HepG2 (cell line): ENCODE data around the gene CSNK2B. TPM values are rescaled to one million over a fixed set of nuclear protein-coding genes. Genes with fewer than 3 reads are reported as not detected.

ENCODE experiments used
- BORCS8-MEF2B ChIP-seq: sonication (generic); formaldehyde crosslinking; IDR thresholded peaks from 2 replicates; pipeline ENCODE4 v1.8.0; 2022; ENCODE audit warnings: mild to moderate bottlenecking, missing genetic modification reagents
- KDM3A ChIP-seq: IDR thresholded peaks from 2 replicates; pipeline ENCODE4 v1.6.1; 2018; ENCODE audit warnings: low read depth, missing compliant biosample characterization
- KDM5B ChIP-seq: sonication (generic); formaldehyde crosslinking; IDR thresholded peaks from 2 replicates; pipeline ENCODE4 v1.4.0; 2020; ENCODE audit warnings: missing genetic modification reagents, mild to moderate bottlenecking, borderline replicate concordance
- RORA ChIP-seq: sonication (generic); formaldehyde crosslinking; IDR thresholded peaks from 2 replicates; pipeline ENCODE4 v1.5.0; 2020; ENCODE audit warnings: mild to moderate bottlenecking, missing genetic modification reagents, moderate library complexity
- SSRP1 ChIP-seq: IDR thresholded peaks from 2 replicates; pipeline ENCODE4 v1.6.1; 2016; ENCODE audit warnings: control low read depth
- ZBTB8A ChIP-seq: sonication (generic); formaldehyde crosslinking; IDR thresholded peaks from 2 replicates; pipeline ENCODE4 v1.4.0; 2020; ENCODE audit warnings: mild to moderate bottlenecking, low read depth, missing genetic modification reagents, borderline replicate concordance
- ZNF44 ChIP-seq: sonication (generic); formaldehyde crosslinking; IDR thresholded peaks from 2 replicates; pipeline ENCODE4 v1.5.1; 2020; ENCODE audit warnings: mild to moderate bottlenecking, missing genetic modification reagents
- polyA plus RNA-seq, 8 experiments: library from polyadenylated mRNA; depleted of rRNA in 3 of 8; stranded (reverse) in 7 of 8; unstranded in 1 of 8; fragments of >200 nt; fragmentation: Illumina TruSeq in 4 of 8; extraction: Trizol in 4 of 8; gene quantifications; 2 replicates each; pipeline versions ENCODE4 v1.2.1 to v1.2.3, GENCODE V29; 2011 to 2016; ENCODE audit warnings: low read depth in 4 of 8, missing spikeins in 1 of 8, mixed read lengths in 1 of 8; ENCODE audit not compliant: insufficient read depth in 1 of 8
- total RNA-seq, 5 experiments: library from RNA; depleted of rRNA; stranded (reverse); fragments of >200 nt; fragmentation: Illumina TruSeq; extraction: Trizol; gene quantifications; 2 replicates each; pipeline ENCODE4 v1.2.3, GENCODE V29; 2016; ENCODE audit warnings: low read depth in 1 of 5
- TF ChIP-seq, protein P1 (sequence below): sonication (generic); formaldehyde crosslinking; conservative IDR thresholded peaks from 2 replicates; pipeline ENCODE4 v1.4.0; 2020; ENCODE audit warnings: mild to moderate bottlenecking, missing genetic modification reagents, moderate library complexity
- TF ChIP-seq, protein P2 (sequence below): IDR thresholded peaks from 2 replicates; pipeline ENCODE4 v1.6.1; 2016
- TF ChIP-seq, protein P3 (sequence below): IDR thresholded peaks from 2 replicates; pipeline ENCODE4 v1.6.1; 2016; ENCODE audit warnings: mild to moderate bottlenecking
- TF ChIP-seq, protein P4 (sequence below): sonication (generic); formaldehyde crosslinking; IDR thresholded peaks from 2 replicates; pipeline ENCODE4 v1.4.0; 2020; ENCODE audit warnings: mild to moderate bottlenecking, missing genetic modification reagents, borderline replicate concordance
- TF ChIP-seq, protein P5 (sequence below): sonication (generic); formaldehyde crosslinking; IDR thresholded peaks from 2 replicates; pipeline ENCODE4 v1.5.0; 2020; ENCODE audit warnings: mild to moderate bottlenecking, missing genetic modification reagents, borderline replicate concordance

The CSNK2B gene
- total and polyA plus RNA-seq, 2 of the 13 experiments (the other 11 are each of a cell fraction or from before 2014, with no cell fraction given): 111 to 296 TPM

DNA sequence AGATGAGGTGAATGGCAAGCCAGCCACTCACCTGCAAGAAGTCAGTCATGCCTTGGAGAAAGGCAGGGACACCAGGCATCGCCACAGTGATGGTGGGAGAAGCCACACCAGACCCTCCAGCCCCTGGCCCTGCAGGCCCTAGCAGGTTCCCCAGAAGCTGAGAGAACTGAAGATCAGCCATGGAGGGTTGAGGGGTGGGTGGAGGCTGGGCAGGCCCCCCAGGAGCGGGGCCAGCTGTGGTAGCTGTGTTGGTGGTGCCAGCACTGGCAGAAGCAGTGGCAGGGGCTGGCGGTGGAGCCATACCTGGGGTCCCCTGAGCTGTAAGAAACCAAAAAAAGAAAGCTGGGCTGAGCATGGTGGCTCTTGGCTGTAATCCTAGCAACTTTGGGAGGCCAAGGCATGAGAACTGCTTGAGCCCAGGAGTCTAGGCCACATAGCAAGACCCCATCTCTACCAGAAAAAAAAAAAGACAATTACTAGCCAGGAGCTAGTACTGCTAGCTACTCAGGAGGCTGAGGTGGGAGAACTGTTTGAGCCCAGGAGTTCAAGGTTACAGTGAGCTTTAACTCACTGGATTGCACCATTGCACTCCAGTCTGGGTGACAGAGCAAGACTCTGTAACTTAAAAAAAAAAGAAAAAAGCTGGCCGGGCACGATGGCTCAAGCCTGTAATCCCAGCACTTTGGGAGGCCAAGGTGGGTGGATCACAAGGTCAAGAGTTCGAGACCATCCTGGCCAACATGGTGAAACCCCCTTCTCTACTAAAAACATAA is 22.9 kb upstream of the CSNK2B start (continued):
- no peak for TF ChIP-seq SSRP1 (CRISPR knock-in tag)
- no peak for TF ChIP-seq BORCS8-MEF2B (CRISPR knock-in tag)
- TF ChIP-seq KDM3A: no peak
- TF ChIP-seq, protein P1, sequence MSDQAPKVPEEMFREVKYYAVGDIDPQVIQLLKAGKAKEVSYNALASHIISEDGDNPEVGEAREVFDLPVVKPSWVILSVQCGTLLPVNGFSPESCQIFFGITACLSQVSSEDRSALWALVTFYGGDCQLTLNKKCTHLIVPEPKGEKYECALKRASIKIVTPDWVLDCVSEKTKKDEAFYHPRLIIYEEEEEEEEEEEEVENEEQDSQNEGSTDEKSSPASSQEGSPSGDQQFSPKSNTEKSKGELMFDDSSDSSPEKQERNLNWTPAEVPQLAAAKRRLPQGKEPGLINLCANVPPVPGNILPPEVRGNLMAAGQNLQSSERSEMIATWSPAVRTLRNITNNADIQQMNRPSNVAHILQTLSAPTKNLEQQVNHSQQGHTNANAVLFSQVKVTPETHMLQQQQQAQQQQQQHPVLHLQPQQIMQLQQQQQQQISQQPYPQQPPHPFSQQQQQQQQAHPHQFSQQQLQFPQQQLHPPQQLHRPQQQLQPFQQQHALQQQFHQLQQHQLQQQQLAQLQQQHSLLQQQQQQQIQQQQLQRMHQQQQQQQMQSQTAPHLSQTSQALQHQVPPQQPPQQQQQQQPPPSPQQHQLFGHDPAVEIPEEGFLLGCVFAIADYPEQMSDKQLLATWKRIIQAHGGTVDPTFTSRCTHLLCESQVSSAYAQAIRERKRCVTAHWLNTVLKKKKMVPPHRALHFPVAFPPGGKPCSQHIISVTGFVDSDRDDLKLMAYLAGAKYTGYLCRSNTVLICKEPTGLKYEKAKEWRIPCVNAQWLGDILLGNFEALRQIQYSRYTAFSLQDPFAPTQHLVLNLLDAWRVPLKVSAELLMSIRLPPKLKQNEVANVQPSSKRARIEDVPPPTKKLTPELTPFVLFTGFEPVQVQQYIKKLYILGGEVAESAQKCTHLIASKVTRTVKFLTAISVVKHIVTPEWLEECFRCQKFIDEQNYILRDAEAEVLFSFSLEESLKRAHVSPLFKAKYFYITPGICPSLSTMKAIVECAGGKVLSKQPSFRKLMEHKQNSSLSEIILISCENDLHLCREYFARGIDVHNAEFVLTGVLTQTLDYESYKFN (CRISPR knock-in tag): peak; percentile 57
- no peak for TF ChIP-seq RORA (CRISPR knock-in tag)
- TF ChIP-seq, protein P2, sequence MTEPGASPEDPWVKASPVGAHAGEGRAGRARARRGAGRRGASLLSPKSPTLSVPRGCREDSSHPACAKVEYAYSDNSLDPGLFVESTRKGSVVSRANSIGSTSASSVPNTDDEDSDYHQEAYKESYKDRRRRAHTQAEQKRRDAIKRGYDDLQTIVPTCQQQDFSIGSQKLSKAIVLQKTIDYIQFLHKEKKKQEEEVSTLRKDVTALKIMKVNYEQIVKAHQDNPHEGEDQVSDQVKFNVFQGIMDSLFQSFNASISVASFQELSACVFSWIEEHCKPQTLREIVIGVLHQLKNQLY (CRISPR knock-in tag): no peak
- TF ChIP-seq, protein P3, sequence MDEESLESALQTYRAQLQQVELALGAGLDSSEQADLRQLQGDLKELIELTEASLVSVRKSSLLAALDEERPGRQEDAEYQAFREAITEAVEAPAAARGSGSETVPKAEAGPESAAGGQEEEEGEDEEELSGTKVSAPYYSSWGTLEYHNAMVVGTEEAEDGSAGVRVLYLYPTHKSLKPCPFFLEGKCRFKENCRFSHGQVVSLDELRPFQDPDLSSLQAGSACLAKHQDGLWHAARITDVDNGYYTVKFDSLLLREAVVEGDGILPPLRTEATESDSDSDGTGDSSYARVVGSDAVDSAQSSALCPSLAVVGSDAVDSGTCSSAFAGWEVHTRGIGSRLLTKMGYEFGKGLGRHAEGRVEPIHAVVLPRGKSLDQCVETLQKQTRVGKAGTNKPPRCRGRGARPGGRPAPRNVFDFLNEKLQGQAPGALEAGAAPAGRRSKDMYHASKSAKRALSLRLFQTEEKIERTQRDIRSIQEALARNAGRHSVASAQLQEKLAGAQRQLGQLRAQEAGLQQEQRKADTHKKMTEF (CRISPR knock-in tag): no peak; the same call in 1 of the 2 replicates
- TF ChIP-seq KDM5B: 0 out of 2 replicates have a peak, but pooled peaks have one; percentile 24
- no peak for TF ChIP-seq ZNF44
- TF ChIP-seq, protein P4, sequence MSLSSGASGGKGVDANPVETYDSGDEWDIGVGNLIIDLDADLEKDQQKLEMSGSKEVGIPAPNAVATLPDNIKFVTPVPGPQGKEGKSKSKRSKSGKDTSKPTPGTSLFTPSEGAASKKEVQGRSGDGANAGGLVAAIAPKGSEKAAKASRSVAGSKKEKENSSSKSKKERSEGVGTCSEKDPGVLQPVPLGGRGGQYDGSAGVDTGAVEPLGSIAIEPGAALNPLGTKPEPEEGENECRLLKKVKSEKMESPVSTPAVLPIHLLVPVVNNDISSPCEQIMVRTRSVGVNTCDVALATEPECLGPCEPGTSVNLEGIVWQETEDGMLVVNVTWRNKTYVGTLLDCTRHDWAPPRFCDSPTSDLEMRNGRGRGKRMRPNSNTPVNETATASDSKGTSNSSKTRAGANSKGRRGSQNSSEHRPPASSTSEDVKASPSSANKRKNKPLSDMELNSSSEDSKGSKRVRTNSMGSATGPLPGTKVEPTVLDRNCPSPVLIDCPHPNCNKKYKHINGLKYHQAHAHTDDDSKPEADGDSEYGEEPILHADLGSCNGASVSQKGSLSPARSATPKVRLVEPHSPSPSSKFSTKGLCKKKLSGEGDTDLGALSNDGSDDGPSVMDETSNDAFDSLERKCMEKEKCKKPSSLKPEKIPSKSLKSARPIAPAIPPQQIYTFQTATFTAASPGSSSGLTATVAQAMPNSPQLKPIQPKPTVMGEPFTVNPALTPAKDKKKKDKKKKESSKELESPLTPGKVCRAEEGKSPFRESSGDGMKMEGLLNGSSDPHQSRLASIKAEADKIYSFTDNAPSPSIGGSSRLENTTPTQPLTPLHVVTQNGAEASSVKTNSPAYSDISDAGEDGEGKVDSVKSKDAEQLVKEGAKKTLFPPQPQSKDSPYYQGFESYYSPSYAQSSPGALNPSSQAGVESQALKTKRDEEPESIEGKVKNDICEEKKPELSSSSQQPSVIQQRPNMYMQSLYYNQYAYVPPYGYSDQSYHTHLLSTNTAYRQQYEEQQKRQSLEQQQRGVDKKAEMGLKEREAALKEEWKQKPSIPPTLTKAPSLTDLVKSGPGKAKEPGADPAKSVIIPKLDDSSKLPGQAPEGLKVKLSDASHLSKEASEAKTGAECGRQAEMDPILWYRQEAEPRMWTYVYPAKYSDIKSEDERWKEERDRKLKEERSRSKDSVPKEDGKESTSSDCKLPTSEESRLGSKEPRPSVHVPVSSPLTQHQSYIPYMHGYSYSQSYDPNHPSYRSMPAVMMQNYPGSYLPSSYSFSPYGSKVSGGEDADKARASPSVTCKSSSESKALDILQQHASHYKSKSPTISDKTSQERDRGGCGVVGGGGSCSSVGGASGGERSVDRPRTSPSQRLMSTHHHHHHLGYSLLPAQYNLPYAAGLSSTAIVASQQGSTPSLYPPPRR (CRISPR knock-in tag): no peak
- TF ChIP-seq ZBTB8A: no peak
- TF ChIP-seq, protein P5, sequence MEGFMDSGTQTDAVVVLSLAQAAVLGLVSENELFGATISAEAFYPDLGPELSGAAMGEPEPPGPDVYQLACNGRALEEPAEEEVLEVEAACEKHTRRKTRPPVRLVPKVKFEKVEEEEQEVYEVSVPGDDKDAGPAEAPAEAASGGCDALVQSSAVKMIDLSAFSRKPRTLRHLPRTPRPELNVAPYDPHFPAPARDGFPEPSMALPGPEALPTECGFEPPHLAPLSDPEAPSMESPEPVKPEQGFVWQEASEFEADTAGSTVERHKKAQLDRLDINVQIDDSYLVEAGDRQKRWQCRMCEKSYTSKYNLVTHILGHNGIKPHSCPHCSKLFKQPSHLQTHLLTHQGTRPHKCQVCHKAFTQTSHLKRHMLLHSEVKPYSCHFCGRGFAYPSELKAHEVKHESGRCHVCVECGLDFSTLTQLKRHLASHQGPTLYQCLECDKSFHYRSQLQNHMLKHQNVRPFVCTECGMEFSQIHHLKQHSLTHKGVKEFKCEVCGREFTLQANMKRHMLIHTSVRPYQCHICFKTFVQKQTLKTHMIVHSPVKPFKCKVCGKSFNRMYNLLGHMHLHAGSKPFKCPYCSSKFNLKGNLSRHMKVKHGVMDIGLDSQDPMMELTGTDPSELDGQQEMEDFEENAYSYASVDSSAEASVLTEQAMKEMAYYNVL (CRISPR knock-in tag): no peak
